HFF-Myc (cell line): Measurements from ENCODE around the gene ZAR1L.

Source experiments
- DNase-seq: peaks from one replicate; pipeline ENCODE4 v3.0.0-alpha.2; 2011; ENCODE audit warnings: low read depth; ENCODE audit errors: extremely low read depth
- H3K4me3 ChIP-seq: replicated peaks from 2 replicates; pipeline ENCODE4 v1.5.1; 2011; ENCODE audit warnings: low read depth, mild to moderate bottlenecking, control low read depth, low read length
- CTCF ChIP-seq: IDR thresholded peaks from 2 replicates; pipeline ENCODE4 v1.5.1; 2012; ENCODE audit warnings: mild to moderate bottlenecking, low read depth, low read length, control low read depth; ENCODE audit errors: missing control alignments

ZAR1L gene

GRCh38 chr13:32266130-32266529 is 49.0 kb downstream of the ZAR1L start:
- no peak for TF ChIP-seq CTCF
- H3K4me3 ChIP-seq = no peak overlapping the region
- no peak for DNase-seq

- no peak overlapping the region for H3K4me3 ChIP-seq
- no peak for TF ChIP-seq CTCF
- no peak for DNase-seq
These were observed 49.4 kb downstream of the ZAR1L start for GRCh38 chr13:32265726-32266125.

GRCh38 chr13:32264407-32264806 is 50.8 kb downstream of the ZAR1L start:
- no peak for TF ChIP-seq CTCF
- no peak for DNase-seq
- H3K4me3 ChIP-seq = no peak overlapping the region

GRCh38 chr13:32262619-32263018 is 52.5 kb downstream of the ZAR1L start:
- H3K4me3 ChIP-seq = no peak overlapping the region
- no peak for TF ChIP-seq CTCF
- no peak for DNase-seq

- no peak for DNase-seq
- H3K4me3 ChIP-seq = no peak overlapping the region
- no peak for TF ChIP-seq CTCF
These were observed 53.0 kb downstream of the ZAR1L start for GRCh38 chr13:32262165-32262564.

- peak; percentile 63 for DNase-seq
- no peak overlapping the region for H3K4me3 ChIP-seq
- TF ChIP-seq CTCF = no peak
These were observed 53.6 kb downstream of the ZAR1L start for GRCh38 chr13:32261567-32261966.

- no peak overlapping the region for H3K4me3 ChIP-seq
- no peak for DNase-seq
- peak; percentile 10 for TF ChIP-seq CTCF
These were observed 56.0 kb downstream of the ZAR1L start for GRCh38 chr13:32259116-32259515.
